Testis (tissue), 3 donors: ENCODE results near the gene FCMR. TPM values are rescaled to one million over a fixed set of nuclear protein-coding genes. Genes with fewer than 3 reads are reported as not detected.

Experiments
- DNase-seq: peaks from one replicate; pipeline ENCODE4 v3.0.0-alpha.2; 2019
- H3K27ac ChIP-seq, 2 donors: fragments of 200-600 bp; sonication (generic); one replicate each; pipeline ENCODE4 v1.5.1; 2019
- H3K27me3 ChIP-seq: fragments of 200-600 bp; sonication (generic); one replicate; pipeline ENCODE4 v1.5.1; 2019
- H3K36me3 ChIP-seq: fragments of 200-600 bp; sonication (generic); one replicate; pipeline ENCODE4 v1.5.1; 2017; ENCODE audit warnings: low read depth; ENCODE audit errors: missing control alignments
- H3K4me1 ChIP-seq: fragments of 200-600 bp; sonication (generic); one replicate; pipeline ENCODE4 v1.5.1; 2019
- H3K4me3 ChIP-seq, 2 donors: fragments of 200-600 bp; sonication (generic); one replicate each; pipeline ENCODE4 v1.5.1; 2017 to 2019
- H3K9me3 ChIP-seq: fragments of 200-600 bp; sonication (generic); one replicate; pipeline ENCODE4 v1.5.1; 2017
- POLR2A ChIP-seq: fragments of 450-650 bp; IDR thresholded peaks from one replicate; pipeline ENCODE4 v1.6.1; 2017; ENCODE audit warnings: antibody characterized with exemption, mild to moderate bottlenecking, moderate library complexity
- WGBS, 2 donors: methylation state at CpG; one replicate each; pipeline ENCODE4 v1.1.5; 2018; 5-methylcytosine and 5-hydroxymethylcytosine counted together
- intact Hi-C: fragments of 100-400 bp; cut with DNase I; formaldehyde crosslinking; loops from one replicate; pipeline ENCODE4 v1.15.1; 2023; ENCODE audit warnings: low total_unique reads
- polyA plus RNA-seq: library from polyadenylated mRNA; stranded (reverse); fragments of 350-450 nt; fragmentation: Illumina TruSeq; extraction: RNeasy Lipid Tissue Mini Kit (QIAGEN cat#74804); gene quantifications from one replicate; pipeline ENCODE4 v1.2.3, GENCODE V29; 2014; ENCODE audit warnings: low read depth, low replicate concordance; ENCODE audit not compliant: insufficient read depth
- total RNA-seq, 2 donors: library from RNA; depleted of rRNA; stranded (reverse); fragments of >200 nt; gene quantifications; one replicate each; pipeline ENCODE4 v1.2.3, GENCODE V29; 2016
- TF ChIP-seq, protein P1 (sequence below), 3 experiments: fragments of 450-650 bp in 2 of 3; fragments of 200-600 bp in 1 of 3; sonication (generic) in 1 of 3; IDR thresholded peaks; one replicate each; pipeline ENCODE4 v1.5.1; 2016 to 2019; ENCODE audit warnings: antibody characterized with exemption in 3 of 3, mild to moderate bottlenecking in 2 of 3, moderate library complexity in 1 of 3

Gene FCMR
- total and polyA plus RNA-seq, 3 donors from 2014 or later, result 1.1 to 5.3 (median 1.3) TPM

- Histone ChIP-seq H3K9me3 (no peaks in the 10 kb centered on the region), H3K4me3 (no peak overlapping the region), H3K27ac (no peak overlapping the region), H3K36me3 (no peaks in the 10 kb centered on the region), H3K4me1 (no peaks in the 10 kb centered on the region), H3K27me3 (no peaks in the 10 kb centered on the region)
- WGBS, 2 donors, result 87 to 94% methylated on average over 1 of the region's 1 CpG
- DNase-seq, result no peak
- no peak for TF ChIP-seq POLR2A
- TF ChIP-seq, protein P1, sequence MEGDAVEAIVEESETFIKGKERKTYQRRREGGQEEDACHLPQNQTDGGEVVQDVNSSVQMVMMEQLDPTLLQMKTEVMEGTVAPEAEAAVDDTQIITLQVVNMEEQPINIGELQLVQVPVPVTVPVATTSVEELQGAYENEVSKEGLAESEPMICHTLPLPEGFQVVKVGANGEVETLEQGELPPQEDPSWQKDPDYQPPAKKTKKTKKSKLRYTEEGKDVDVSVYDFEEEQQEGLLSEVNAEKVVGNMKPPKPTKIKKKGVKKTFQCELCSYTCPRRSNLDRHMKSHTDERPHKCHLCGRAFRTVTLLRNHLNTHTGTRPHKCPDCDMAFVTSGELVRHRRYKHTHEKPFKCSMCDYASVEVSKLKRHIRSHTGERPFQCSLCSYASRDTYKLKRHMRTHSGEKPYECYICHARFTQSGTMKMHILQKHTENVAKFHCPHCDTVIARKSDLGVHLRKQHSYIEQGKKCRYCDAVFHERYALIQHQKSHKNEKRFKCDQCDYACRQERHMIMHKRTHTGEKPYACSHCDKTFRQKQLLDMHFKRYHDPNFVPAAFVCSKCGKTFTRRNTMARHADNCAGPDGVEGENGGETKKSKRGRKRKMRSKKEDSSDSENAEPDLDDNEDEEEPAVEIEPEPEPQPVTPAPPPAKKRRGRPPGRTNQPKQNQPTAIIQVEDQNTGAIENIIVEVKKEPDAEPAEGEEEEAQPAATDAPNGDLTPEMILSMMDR (IDR thresholded peaks at IDR 0.05), result no peak
- intact Hi-C loops, result no loop called here
Measured at GRCh38 chr1:206891412-206891811, 30.3 kb downstream of the FCMR start.

- no peak for DNase-seq
- Histone ChIP-seq H3K4me1 (no peaks in the 10 kb centered on the region), H3K4me3 (no peak overlapping the region), H3K27ac (no peak overlapping the region), H3K27me3 (no peaks in the 10 kb centered on the region), H3K36me3 (no peaks in the 10 kb centered on the region), H3K9me3 (no peaks in the 10 kb centered on the region)
- 72 to 77% methylated on average over 15 of the region's 15 CpGs for WGBS, 2 donors
- TF ChIP-seq POLR2A, result no peak
- TF ChIP-seq, protein P1 (IDR thresholded peaks at IDR 0.05), result no peak
- intact Hi-C loops, result no loop called here
Measured at GRCh38 chr1:206890125-206891060, 31.3 kb downstream of the FCMR start.

GRCh38 chr1:206887701-206888100 is 34.0 kb downstream of the FCMR start:
- H3K9me3 ChIP-seq, result no peaks in the 10 kb centered on the region
- H3K36me3 ChIP-seq, result no peaks in the 10 kb centered on the region
- H3K27ac ChIP-seq, result no peak overlapping the region
- DNase-seq, result no peak
- H3K27me3 ChIP-seq, result no peaks in the 10 kb centered on the region
- H3K4me1 ChIP-seq, result no peaks in the 10 kb centered on the region
- intact Hi-C loops, result no loop called here
- TF ChIP-seq POLR2A, result no peak
- TF ChIP-seq, protein P1 (IDR thresholded peaks at IDR 0.05), result no peak
- H3K4me3 ChIP-seq, result no peak overlapping the region
- 67 to 68% methylated on average over 4 of the region's 4 CpGs for WGBS, 2 donors

- WGBS, 2 donors, result 88 to 100% methylated on average over 1 of the region's 1 CpG
- no peak overlapping the region for H3K4me3 ChIP-seq
- no peaks in the 10 kb centered on the region for H3K27me3 ChIP-seq
- no peaks in the 10 kb centered on the region for H3K36me3 ChIP-seq
- no peaks in the 10 kb centered on the region for H3K4me1 ChIP-seq
- H3K9me3 ChIP-seq, result no peaks in the 10 kb centered on the region
- DNase-seq, result no peak
- no peak overlapping the region for H3K27ac ChIP-seq
- TF ChIP-seq, protein P1 (IDR thresholded peaks at IDR 0.05), result no peak
- no peak for TF ChIP-seq POLR2A
- intact Hi-C loops, result no loop called here
Measured at GRCh38 chr1:206886831-206887230, 34.9 kb downstream of the FCMR start.
